Jurkat, Clone E6-1 (cell line): ENCODE measurements around the gene FAM53B.

Experiments used
- DNase-seq: peaks from one replicate; pipeline ENCODE4 v3.0.0-alpha.2; 2011; ENCODE audit warnings: low read depth, low spot score
- H3K4me3 ChIP-seq: 2 replicates; pipeline ENCODE4 v1.5.1; 2011; ENCODE audit warnings: mild to moderate bottlenecking, low read length, control low read depth, moderate library complexity

FAM53B gene

DNA sequence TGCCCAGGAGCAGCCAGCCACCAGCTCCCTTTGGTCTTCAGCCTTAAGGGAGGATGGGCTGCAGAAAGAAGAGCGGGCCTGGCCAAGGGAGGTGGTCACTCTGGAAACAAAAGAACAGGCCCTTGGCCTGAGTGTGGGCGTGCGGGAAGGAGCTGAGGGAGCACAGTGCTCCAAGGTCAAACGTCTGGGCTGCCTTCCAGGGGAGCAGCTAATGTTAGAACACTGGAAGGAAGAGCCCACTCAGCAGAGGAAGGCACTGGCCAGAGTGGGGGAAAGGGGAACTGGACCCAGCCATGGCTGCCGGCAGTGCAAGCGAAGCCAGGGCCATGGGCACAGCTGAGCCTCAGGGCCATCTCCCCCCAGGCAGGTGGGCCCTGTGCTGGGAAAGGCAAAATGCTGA lies 42.7 kb downstream of the FAM53B start:
- DNase-seq, result no peak
- H3K4me3 ChIP-seq, result no peak overlapping the region

GRCh38 chr10:124701038-124701365 lies 43.2 kb downstream of the FAM53B start:
- no peak overlapping the region for H3K4me3 ChIP-seq
- no peak for DNase-seq

DNA sequence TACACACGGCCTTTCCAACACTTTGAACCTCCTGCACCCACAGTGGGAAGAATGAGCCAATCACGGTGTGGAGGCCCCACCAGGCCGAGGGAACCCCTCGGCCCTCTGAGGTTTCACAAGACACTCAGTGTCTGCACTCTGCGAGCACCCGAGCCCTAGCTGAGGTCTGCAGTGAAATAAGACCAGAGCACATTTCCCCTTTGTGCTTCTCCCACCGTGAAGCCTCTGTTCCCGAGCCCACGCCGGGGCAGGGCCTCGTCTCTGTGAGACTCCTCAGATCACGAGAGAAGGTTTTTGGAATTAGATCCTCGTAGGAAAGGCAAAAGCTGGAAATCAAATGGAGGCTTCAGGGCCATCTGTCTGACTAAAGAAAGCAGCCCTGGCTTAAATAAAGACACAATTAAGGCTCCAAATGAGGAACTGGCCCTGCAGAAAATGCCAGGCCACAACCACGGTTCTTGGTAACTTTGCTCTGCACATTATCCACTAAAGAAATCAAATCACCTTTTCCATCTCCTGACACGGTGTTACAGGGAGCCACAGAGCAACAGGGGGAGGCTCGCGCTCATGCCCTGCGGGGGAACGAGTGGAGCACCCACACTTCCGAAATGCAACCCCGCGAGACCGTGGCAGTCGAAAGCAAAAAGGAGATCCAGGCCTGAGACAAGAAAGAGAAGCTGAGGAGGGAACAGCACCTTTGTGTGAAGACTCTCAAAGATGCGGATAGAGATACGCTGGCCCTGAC lies 43.7 kb downstream of the FAM53B start:
- DNase-seq, result no peak
- no peak overlapping the region for H3K4me3 ChIP-seq

- DNase-seq, result no peak
- H3K4me3 ChIP-seq, result no peak overlapping the region
These were observed 44.5 kb downstream of the FAM53B start for GRCh38 chr10:124699471-124700292.

- H3K4me3 ChIP-seq, result no peak overlapping the region
- no peak for DNase-seq
These were observed 45.4 kb downstream of the FAM53B start for GRCh38 chr10:124698545-124699469.

DNA sequence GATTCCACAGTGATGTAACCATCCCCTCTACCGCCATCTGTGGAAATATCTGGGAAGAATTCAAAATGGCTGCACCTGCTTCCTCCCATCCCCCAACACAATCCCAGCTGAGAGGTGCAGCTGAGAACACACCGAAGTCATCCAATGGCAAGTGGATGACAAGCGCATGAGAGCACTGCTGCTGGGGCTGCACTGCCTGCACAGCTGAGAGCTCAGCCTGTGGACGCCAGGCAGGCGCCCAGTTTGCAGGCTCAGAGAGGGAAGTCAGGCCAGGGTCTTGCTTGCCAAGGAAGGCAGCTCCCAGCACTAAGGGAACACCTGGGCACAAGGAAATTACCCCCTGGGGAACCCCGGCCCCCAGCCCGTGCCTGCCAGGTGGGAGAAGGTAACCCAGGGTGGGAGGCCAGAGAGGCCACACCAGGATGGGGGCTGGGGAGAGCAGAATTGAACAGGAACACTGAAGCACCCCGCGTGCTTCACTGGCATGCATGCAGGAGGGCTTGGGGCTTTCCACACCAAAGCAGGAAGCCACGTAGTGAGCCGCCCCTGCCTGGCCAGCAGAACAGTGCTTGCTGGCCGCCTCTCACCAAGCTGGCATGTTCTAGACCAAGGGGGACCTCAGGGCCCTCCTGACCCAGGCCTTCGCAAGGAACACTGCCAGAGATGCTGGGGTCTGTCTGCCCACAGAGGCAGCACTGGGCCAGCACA lies 46.2 kb downstream of the FAM53B start:
- no peak for DNase-seq
- H3K4me3 ChIP-seq, result no peak overlapping the region

GRCh38 chr10:124697443-124697836 lies 46.7 kb downstream of the FAM53B start:
- DNase-seq, result no peak

GRCh38 chr10:124696446-124697392 lies 47.5 kb downstream of the FAM53B start:
- H3K4me3 ChIP-seq, result no peak overlapping the region
- DNase-seq, result no peak

More at GRCh38 chr10:124697443-124697836, 46.7 kb downstream of the FAM53B start:
- no peak overlapping the region for H3K4me3 ChIP-seq

GRCh38 chr10:124695259-124695658 lies 48.9 kb downstream of the FAM53B start:
- DNase-seq, result no peak
- H3K4me3 ChIP-seq, result no peak overlapping the region

DNA sequence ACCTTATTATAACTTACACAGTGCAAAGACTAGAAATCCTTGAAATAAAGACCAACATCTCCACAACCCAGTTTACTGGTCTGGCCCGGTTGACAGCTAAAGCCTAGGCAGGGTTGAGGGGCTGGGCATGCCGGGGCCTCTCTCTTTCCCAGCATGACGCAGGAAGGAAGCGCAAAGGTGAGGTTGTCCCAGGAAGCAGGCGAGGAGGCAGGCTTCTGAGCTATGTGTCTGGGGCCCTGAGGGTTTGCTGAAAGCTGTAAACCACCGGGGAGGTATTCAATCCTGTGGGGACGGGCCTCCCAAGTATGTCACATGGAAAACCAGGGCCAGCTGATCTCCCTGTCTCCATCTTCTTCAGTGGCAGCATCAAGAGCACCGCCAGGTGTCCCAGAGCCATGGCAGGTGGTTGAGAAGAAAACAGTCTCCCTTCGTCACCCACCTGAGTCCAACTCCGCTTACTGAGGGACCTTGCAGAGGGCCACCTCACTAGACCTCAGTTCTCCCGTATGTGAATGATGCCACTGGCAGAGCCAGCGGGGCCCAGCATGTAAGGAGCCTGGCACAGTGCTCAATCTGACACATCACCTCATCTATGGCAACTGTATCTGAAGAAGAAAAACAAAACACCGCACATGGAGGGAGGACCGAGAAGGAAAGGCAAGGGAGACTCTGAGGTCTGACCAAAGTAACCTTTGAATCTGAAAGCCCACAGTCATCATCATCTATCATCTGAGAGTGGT lies 49.5 kb downstream of the FAM53B start:
- H3K4me3 ChIP-seq, result no peak overlapping the region
- no peak for DNase-seq

- DNase-seq, result no peak
- H3K4me3 ChIP-seq, result no peak overlapping the region
These were observed 50.3 kb downstream of the FAM53B start for GRCh38 chr10:124693801-124694416.

DNA sequence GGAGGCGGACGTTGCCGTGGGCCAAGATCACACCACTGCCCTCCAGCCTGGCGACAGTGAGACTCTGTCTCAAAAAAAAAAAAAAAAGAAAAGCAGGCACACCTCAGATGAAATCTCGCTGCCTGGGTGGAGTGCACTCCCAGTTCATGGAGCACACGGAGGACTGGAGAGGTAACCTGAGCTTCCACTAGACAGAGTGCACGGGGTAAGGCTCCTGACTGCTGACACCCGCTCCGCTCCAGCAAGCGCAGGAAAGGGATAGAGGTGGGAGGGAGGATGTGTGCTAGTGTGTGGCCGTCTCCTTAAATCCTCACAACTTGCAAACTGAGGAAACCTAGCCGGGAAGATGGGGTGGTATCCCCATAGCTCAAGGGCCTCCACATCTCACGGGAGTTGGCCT lies 50.8 kb downstream of the FAM53B start:
- H3K4me3 ChIP-seq, result no peak overlapping the region
- DNase-seq, result no peak

DNA sequence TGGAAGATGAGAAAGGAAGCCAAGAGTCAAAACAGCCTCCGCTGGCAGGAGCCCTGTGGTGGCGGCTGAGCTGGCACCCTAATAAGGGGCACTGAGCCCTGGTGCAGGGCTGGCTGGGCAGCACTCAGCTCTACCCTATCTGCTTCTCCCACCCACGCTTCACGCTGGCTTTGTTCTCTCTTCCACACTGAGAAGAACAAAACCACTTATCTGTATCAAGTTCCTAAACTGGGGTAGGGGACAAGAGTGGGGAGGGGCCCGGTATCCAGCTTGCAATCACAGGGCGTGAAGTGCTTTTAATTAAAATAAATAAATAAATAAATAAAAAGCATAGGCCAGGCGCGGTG lies 52.1 kb downstream of the FAM53B start:
- H3K4me3 ChIP-seq, result no peak overlapping the region
- no peak for DNase-seq

GRCh38 chr10:124691421-124692099 lies 52.6 kb downstream of the FAM53B start:
- no peak for DNase-seq
- H3K4me3 ChIP-seq, result no peak overlapping the region

DNA sequence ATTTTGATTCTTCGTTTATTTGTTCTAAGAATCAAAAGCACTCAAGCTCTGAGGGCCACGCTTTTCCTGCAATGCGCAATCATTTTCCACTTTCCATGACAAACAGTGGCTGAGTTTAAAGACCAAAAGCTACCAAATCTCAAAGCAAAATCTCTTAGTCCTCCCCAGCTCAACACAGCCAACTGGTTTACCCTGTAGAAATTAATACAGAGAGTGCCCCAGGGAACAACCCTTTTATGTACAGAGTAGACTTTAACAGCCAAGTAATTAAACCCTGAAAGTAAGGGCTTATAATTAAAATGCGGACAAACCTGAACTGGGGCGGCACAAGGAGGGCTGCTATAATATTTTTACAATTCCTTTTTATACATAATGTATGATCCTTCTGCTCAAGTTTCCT lies 53.2 kb downstream of the FAM53B start:
- no peak for DNase-seq
- H3K4me3 ChIP-seq, result no peak overlapping the region

DNA sequence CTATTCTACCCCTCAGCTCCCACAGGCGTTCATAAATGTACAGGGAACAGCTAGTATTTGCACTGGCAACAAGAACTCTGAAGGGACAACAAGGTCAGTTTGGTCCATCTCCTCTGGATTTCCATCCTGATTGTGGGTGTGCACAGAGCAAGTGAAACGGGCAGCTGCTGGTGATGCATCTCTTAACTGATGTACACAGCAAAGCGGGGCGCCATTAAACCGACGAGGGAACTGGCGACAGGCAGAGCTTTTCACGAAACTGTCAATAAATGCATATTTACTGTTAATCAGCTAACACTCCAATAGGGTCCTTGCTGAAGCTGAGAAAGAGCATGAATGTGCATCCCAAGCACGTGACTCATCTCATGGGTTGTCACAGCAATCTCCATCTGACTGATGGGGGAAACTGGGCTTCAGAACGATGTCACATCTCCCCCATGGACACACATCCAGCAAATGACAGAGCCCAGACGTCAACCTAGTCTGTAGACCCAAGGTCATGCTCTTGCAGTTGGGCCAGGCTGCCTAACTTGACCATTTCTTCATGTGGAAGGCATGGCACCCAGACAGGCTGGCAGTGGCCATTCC lies 54.2 kb downstream of the FAM53B start:
- no peak for DNase-seq
- no peak overlapping the region for H3K4me3 ChIP-seq
